GM18499 (cell line): ENCODE data around the gene MRPL4.

Experiments
- ATAC-seq: cut with Tn5 transposase; IDR thresholded peaks from one replicate; pipeline ENCODE4 v1.9.1; 2021; ENCODE audit warnings: moderate number of reproducible peaks; ENCODE audit not compliant: insufficient read depth, unreplicated experiment

MRPL4 gene

DNA sequence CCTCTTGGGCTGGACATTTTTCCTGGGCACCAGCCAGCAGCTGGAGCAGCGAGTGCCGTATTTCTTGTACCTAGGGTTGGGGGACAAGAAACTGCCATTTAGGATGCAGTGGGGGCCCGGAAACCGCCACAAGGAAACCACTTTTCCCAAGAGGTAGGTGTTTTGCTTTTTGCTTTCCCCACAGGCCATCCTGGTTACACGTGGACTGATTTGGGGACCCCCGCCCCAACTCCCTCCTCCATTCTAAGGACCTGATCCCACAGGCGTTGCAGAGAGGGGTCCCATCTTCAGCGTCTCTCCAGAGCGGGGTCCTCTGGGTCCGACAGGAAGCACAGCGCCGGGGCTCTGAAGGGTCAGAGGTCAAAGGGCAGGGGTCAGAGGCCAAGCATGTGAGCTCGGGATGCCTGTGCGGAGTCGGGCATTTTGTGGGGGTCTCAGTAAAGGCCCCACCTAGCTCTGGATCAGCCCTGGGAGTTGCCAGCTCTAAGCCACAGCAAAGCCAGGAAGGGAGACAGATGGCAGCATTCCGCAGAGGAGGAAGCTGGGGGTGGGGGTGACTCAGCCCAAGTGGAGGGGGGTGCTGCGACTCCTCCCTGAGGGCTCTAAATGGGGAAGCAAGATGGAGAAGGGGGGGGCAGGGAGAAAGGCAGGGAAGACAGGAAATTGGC, 53.3 kb downstream of the MRPL4 start:
- ATAC-seq, result no peak

DNA sequence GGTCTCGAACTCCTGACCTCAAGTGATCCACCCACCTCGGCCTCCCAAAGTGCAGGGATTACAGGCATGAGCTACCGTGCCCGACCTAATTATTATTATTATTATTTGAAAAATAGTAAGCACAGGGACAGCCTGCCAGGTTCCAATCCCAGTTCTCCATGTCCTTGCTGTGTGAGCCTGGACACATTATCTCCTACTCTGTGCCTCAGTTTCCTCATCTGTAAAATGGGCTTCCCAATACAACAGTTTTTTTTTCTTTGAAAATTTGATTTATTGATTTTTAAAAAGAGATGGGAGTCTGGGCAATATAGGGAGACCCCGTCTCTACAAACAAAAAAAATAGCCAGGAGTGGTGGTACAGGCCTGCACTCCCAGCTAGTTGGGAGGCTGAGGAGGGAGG, 54.3 kb downstream of the MRPL4 start:
- ATAC-seq, result no peak

DNA sequence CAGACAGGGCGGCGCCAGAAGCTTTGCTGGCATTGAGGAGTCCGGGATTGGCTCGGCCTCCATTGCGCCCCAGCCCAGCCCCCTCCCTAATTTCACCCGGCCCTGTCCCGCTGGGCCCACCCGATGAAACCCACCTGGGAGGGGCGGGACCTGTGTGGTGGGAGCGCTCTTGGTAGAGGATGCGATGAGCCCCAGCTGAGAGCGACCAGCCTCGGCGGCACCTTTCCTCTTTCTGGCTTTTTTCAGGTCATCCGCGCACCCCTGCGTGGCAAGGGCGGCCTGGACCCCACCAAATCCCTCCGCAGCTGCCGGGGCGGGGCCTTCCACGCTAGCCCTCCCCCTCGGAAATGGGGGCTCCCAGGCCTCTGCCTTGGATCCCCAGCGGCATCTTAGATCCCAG, 57.4 kb downstream of the MRPL4 start, which contains the start of gene ZGLP1:
Gene ZGLP1 (minus strand): TSS at position 393 of the 400 bp plus-strand sequence.
- no peak for ATAC-seq
